Lower lobe of right lung (tissue), 2 donors: Measurements from ENCODE around the gene KNSTRN. TPM values are rescaled to one million over a fixed set of nuclear protein-coding genes. Genes with fewer than 3 reads are reported as not detected.

ENCODE experiments used
- ATAC-seq, 2 donors: fragments of 200-7000 bp; cut with Tn5 transposase; one replicate each; pipeline ENCODE4 v1.9.1; 2020 to 2022; ENCODE audit warnings: mild to moderate bottlenecking in 2 of 2, moderate library complexity in 2 of 2
- DNase-seq: peaks from one replicate; pipeline ENCODE4 v3.0.0-alpha.2; 2020
- H3K27ac ChIP-seq: fragments of 200-600 bp; one replicate; pipeline ENCODE4 v1.8.0; 2022
- H3K27me3 ChIP-seq: fragments of 200-600 bp; one replicate; pipeline ENCODE4 v1.8.0; 2022; ENCODE audit warnings: low read depth
- H3K36me3 ChIP-seq: fragments of 200-600 bp; one replicate; pipeline ENCODE4 v1.8.0; 2022; ENCODE audit warnings: mild to moderate bottlenecking
- H3K4me1 ChIP-seq: fragments of 200-600 bp; one replicate; pipeline ENCODE4 v1.8.0; 2022
- H3K4me3 ChIP-seq: fragments of 200-600 bp; one replicate; pipeline ENCODE4 v1.8.0; 2022; ENCODE audit warnings: mild to moderate bottlenecking
- H3K9me3 ChIP-seq: fragments of 200-600 bp; one replicate; pipeline ENCODE4 v1.8.0; 2022
- intact Hi-C: fragments of 100-400 bp; cut with DNase I; formaldehyde crosslinking; loops from one replicate; pipeline ENCODE4 v1.11.0; 2022
- total RNA-seq: library from RNA; stranded (reverse); fragmentation: NEBNext Ultra II Directional; extraction: Animal tissue kit (Norgen Biotek cat#: 25700); gene quantifications from one replicate; pipeline ENCODE4 v1.2.1, GENCODE V29; 2021
- TF ChIP-seq, protein P1 (sequence below): fragments of 200-600 bp; IDR thresholded peaks from one replicate; pipeline ENCODE4 v1.8.0; 2022; ENCODE audit warnings: antibody characterized with exemption, mild to moderate bottlenecking
- donor health status: DM: no; HTN: yes; CAD: no; lungs with severe emphysema.

KNSTRN gene
- total RNA-seq, 1 donor from 2014 or later: 20.1 TPM

DNA sequence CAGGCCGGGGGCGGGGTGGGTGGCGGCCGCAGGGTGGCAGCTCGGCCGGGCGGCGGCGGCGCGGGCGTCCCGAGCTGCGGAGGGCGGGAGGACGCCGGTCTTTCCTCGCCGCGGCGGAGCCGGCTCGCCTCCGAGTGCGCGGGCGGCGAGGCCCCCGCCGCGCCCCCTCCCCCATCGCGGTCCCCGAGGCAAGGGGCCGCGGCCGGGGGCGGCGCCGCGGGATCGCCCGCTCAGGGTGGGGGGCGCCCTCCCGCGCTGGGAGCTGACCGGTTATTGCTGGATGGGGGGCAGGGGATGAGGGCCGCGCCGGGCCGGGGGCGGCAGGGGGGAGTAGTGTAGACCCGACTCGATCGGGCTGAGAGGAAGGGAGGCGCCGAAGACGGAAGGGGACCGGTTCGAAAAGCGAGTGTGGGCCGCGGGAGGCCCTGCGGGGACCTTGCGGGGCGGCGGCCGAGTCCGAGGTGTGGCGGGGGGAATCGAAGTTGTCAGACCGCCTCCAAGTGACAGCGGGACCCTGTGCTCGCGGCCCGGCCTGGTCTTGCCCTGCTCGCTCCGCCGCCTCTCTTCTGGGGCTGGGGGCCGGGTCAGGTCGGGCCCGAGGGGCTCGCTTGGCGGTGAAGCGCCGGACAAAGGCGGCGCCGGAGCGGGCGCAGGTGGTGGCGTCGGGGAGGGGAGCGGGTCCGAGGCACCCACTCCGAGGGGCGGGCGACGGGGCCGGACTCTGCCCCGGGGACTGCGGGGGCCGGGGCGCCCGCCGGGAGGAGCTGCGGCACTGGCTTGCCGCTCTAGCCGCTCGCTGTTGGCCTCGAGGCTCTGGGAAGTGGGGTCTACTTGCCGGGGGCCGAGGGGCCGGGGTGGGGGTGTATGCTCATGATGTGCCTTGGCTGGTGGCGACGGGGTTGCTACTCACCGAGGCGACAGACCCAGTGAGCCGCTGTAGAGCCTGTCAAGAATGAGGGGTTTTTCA is 59.3 kb downstream of the KNSTRN start:
- TF ChIP-seq, protein P1, sequence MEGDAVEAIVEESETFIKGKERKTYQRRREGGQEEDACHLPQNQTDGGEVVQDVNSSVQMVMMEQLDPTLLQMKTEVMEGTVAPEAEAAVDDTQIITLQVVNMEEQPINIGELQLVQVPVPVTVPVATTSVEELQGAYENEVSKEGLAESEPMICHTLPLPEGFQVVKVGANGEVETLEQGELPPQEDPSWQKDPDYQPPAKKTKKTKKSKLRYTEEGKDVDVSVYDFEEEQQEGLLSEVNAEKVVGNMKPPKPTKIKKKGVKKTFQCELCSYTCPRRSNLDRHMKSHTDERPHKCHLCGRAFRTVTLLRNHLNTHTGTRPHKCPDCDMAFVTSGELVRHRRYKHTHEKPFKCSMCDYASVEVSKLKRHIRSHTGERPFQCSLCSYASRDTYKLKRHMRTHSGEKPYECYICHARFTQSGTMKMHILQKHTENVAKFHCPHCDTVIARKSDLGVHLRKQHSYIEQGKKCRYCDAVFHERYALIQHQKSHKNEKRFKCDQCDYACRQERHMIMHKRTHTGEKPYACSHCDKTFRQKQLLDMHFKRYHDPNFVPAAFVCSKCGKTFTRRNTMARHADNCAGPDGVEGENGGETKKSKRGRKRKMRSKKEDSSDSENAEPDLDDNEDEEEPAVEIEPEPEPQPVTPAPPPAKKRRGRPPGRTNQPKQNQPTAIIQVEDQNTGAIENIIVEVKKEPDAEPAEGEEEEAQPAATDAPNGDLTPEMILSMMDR: no peak
- peak overlapping the region; percentile 76 for H3K4me3 ChIP-seq
- H3K9me3 ChIP-seq: no peaks in the 10 kb centered on the region
- H3K27me3 ChIP-seq: peaks cover 16% of the 10 kb centered on the region
- peak overlapping the region; percentile 60 for H3K27ac ChIP-seq
- intact Hi-C loops: no loop called here
- H3K4me1 ChIP-seq: peaks cover 63% of the 10 kb centered on the region
- H3K36me3 ChIP-seq: no peaks in the 10 kb centered on the region
- no peak for DNase-seq
- peak; percentile 1 to 5 for ATAC-seq

DNA sequence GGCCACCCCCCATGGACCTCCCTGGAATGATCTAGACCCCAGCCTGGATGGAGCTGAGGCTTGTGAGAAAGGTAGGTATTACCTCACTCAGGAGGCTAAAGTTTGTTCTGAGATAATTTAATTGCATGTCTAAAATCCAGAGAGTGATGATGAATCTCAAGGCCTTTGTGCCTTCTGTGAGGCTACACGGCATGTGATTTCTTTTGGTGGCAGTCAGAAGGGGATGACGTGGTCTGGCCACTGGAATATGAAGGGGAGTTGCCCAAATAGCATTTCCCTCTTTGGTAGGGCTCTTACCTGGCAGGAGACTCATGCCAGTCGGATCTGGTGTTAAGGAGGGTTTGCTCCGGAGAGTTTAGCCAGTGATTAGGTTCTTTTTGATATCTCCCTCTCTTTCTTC is 60.7 kb downstream of the KNSTRN start:
- ATAC-seq (no peak), DNase-seq (no peak)
- no peak overlapping the region for H3K4me3 ChIP-seq
- H3K36me3 ChIP-seq: no peaks in the 10 kb centered on the region
- intact Hi-C loops: no loop called here
- H3K4me1 ChIP-seq: peaks cover 52% of the 10 kb centered on the region
- peaks cover 2% of the 10 kb centered on the region for H3K27me3 ChIP-seq
- H3K9me3 ChIP-seq: no peaks in the 10 kb centered on the region
- TF ChIP-seq, protein P1: no peak
- no peak overlapping the region for H3K27ac ChIP-seq

- intact Hi-C loops: no loop called here
- H3K4me3 ChIP-seq: no peak overlapping the region
- DNase-seq (no peak), ATAC-seq (peak in 1 of 2 donors; percentile 7)
- H3K9me3 ChIP-seq: no peaks in the 10 kb centered on the region
- no peaks in the 10 kb centered on the region for H3K27me3 ChIP-seq
- peaks cover 52% of the 10 kb centered on the region for H3K4me1 ChIP-seq
- TF ChIP-seq, protein P1: no peak
- no peaks in the 10 kb centered on the region for H3K36me3 ChIP-seq
- no peak overlapping the region for H3K27ac ChIP-seq
Measured at GRCh38 chr15:40443846-40444245, 61.3 kb downstream of the KNSTRN start.

Other genes starting within 250 kb of the KNSTRN start
- gene BUB1B, start 221.7 kb upstream of the KNSTRN start, total RNA-seq: 1.4 TPM
- gene PAK6, start 143.7 kb upstream of the KNSTRN start, total RNA-seq: 5.6 TPM
- gene ANKRD63, start 99.7 kb upstream of the KNSTRN start, total RNA-seq: not detected
- gene PLCB2, start 74.8 kb upstream of the KNSTRN start, total RNA-seq: 105 TPM
- 33.8 TPM for gene INAFM2, start 59.0 kb upstream of the KNSTRN start, total RNA-seq
- gene CCDC9B, start 41.8 kb upstream of the KNSTRN start, total RNA-seq: 71.4 TPM
- not detected for gene PHGR1, start 31.7 kb upstream of the KNSTRN start, total RNA-seq
- 4.3 TPM for gene DISP2, start 24.5 kb upstream of the KNSTRN start, total RNA-seq
- gene IVD, start 23.1 kb downstream of the KNSTRN start, total RNA-seq: 93.5 TPM
- gene BAHD1, start 58.2 kb downstream of the KNSTRN start, total RNA-seq: 23.9 TPM
- 15.9 TPM for gene CHST14, start 88.3 kb downstream of the KNSTRN start, total RNA-seq
- gene CCDC32, start 182.3 kb downstream of the KNSTRN start, total RNA-seq: 24.8 TPM
- gene RPUSD2, start 186.6 kb downstream of the KNSTRN start, total RNA-seq: 5.3 TPM
- 1.5 TPM for gene KNL1, start 211.5 kb downstream of the KNSTRN start, total RNA-seq